ENCODE measurements around the gene SFTA2. TPM values are rescaled to one million over a fixed set of nuclear protein-coding genes. Genes with fewer than 3 reads are reported as not detected.
A peak's percentile ranks its signal among the peaks of the same experiment; 100 is the strongest.

SFTA2 gene
- total RNA-seq, 1 donor from 2014 or later, result 369 TPM

DNA sequence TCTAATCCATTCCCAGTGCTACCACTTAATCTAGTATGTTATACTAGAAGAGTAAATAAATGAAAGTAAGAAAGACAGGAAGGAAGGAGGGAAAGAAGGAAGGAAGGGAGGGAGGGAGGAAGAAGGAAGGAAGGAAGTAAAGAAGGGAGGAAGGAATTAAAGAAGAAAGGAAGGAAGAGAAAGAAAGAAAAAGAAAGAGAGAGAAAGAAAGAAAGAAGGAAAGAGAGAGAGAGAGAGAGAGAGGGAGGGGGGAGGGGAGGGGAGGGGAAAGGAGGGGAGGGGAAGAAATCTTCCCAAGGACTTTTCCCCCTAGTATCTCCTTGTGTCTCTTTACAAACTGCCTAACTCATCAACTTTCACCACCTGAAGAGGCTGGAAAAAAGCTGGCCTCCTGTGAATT, 30.7 kb upstream of the SFTA2 start:
- TF ChIP-seq CTCF (IDR thresholded peaks at IDR 0.05), result no peak
- ATAC-seq, result no peak
- Histone ChIP-seq H3K27ac (no peak overlapping the region), H3K36me3 (no peaks in the 10 kb centered on the region), H3K9me3 (no peaks in the 10 kb centered on the region), H3K4me1 (no peaks in the 10 kb centered on the region), H3K27me3 (no peaks in the 10 kb centered on the region), H3K4me3 (no peak overlapping the region)
- intact Hi-C loops (cut with DNase I), result no loop called here
- DNase-seq, result no peak

- no peaks in the 10 kb centered on the region for H3K27me3 ChIP-seq
- no peaks in the 10 kb centered on the region for H3K9me3 ChIP-seq
- intact Hi-C loops (cut with DNase I), result no loop called here
- ATAC-seq (peak; percentile 85), DNase-seq (no peak)
- H3K36me3 ChIP-seq, result no peaks in the 10 kb centered on the region
- H3K4me3 ChIP-seq, result no peak overlapping the region
- H3K4me1 ChIP-seq, result no peaks in the 10 kb centered on the region
- H3K27ac ChIP-seq, result peak overlapping the region; percentile 42
- TF ChIP-seq CTCF (IDR thresholded peaks at IDR 0.05), result no peak
Observed at GRCh38 chr6:30960907-30961673, 29.1 kb upstream of the SFTA2 start.

DNA sequence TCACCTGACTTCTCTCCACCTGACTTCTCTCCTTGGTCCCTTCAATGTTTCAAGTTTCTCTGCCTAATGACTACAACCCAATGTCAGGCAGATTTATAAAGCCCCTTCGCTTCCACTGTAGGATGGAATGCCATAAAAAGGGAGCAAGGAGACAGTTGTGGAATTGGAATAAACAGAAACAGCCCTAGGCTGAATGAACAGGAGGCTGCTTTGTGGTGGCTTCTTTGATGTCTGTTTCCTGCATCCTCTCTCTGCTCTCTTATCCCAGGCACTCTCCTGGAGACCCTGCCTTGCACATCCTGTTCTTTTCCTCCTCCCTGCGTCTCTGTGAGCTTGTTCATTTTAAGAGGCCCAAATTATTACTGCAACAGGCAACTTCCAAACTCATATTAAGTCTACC, 25.7 kb upstream of the SFTA2 start:
- Histone ChIP-seq H3K4me1 (peaks cover 7% of the 10 kb centered on the region), H3K27ac (no peak overlapping the region), H3K27me3 (no peaks in the 10 kb centered on the region), H3K36me3 (no peaks in the 10 kb centered on the region), H3K4me3 (no peak overlapping the region), H3K9me3 (no peaks in the 10 kb centered on the region)
- intact Hi-C loops (cut with DNase I), result no loop called here
- no peak for TF ChIP-seq CTCF (IDR thresholded peaks at IDR 0.05)
- no peak for DNase-seq
- ATAC-seq, result no peak

- H3K27ac ChIP-seq, result peak overlapping the region; percentile 64
Observed at GRCh38 chr6:30955367-30956042, 23.5 kb upstream of the SFTA2 start.

DNA sequence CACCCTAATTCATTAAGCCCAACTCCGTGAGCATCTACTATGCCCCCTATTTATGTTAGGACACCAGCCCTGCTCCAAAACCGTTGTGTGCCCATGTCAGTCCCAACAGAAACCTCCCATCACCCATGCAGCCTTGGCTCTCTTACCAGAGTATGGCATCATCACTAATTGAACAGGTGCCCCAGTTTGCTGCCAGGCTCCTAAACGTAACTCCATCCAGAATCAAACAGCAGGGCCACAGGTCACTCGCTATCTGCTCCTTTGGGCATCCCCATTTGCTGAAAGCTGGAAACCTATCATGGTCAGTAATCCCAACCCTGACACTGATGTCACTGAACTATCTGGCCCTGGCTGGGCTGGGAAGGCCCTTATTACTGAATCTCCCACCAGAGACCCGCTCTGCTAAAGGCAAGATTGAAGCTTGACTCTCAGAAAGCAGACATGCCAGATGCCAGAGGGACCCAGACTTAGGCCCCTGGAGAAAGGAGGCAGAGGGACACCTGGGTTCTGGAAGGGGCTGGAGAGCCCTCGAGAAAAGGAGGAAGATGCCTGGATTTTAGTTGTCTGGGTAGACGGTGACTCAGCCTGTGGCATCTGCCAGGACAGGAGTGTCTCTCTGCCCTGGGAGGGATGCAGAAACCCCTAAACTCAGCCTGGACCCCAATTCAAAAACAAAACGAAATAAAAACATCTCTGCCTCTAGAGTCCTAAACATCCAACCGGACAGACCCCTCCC, 22.8 kb upstream of the SFTA2 start:
- intact Hi-C loops (cut with DNase I), result no loop called here
- Histone ChIP-seq H3K4me3 (peak overlapping the region; percentile 39), H3K27ac (peak overlapping the region; percentile 64), H3K4me1 (peaks cover 7% of the 10 kb centered on the region), H3K9me3 (no peaks in the 10 kb centered on the region), H3K27me3 (no peaks in the 10 kb centered on the region), H3K36me3 (no peaks in the 10 kb centered on the region)
- ATAC-seq, result no peak
- no peak for TF ChIP-seq CTCF (IDR thresholded peaks at IDR 0.05)
- DNase-seq, result no peak

More at GRCh38 chr6:30955367-30956042, 23.5 kb upstream of the SFTA2 start:
- intact Hi-C loops (cut with DNase I), result no loop called here
- peak overlapping the region; percentile 39 for H3K4me3 ChIP-seq
- H3K27me3 ChIP-seq, result no peaks in the 10 kb centered on the region
- peak; percentile 95 for ATAC-seq
- no peaks in the 10 kb centered on the region for H3K36me3 ChIP-seq
- TF ChIP-seq CTCF (IDR thresholded peaks at IDR 0.05), result no peak
- peaks cover 7% of the 10 kb centered on the region for H3K4me1 ChIP-seq
- H3K9me3 ChIP-seq, result no peaks in the 10 kb centered on the region
- peak; percentile 91 for DNase-seq

Measured in upper lobe of right lung (tissue), 1 donor.